Spleen (tissue), 7 donors: ENCODE results near the gene CYP19A1.

Experiments used
- CTCF ChIP-seq, 11 experiments: fragments of 200-600 bp in 7 of 11; fragments of 450-650 bp in 4 of 11; sonication (generic) in 4 of 11; IDR thresholded peaks in 8 of 11; conservative IDR thresholded peaks in 3 of 11; 1 replicate in 7 of 11; 2 replicates in 4 of 11; pipeline versions ENCODE4 v1.4.0 to v1.8.0; 2016 to 2021; ENCODE audit warnings: antibody characterized with exemption in 11 of 11, inconsistent platforms in 4 of 11, mild to moderate bottlenecking in 1 of 11
- POLR2A ChIP-seq, 3 donors: fragments of 450-650 bp; IDR thresholded peaks; one replicate each; pipeline ENCODE4 v1.5.1; 2017; ENCODE audit warnings: antibody characterized with exemption in 3 of 3, mild to moderate bottlenecking in 1 of 3
- POLR2AphosphoS5 ChIP-seq, 3 donors: sonication (generic); formaldehyde crosslinking; IDR thresholded peaks; one replicate each; pipeline ENCODE4 v1.5.1; 2017; ENCODE audit warnings: antibody characterized with exemption in 3 of 3
- donor health status: DM: no; HTN: no; CAD: no; lungs with moderate emphysema.
- donor health status: DM: no; HTN: no; CAD: no.
- donor health status: DM: no; HTN: no; CAD: no.

- no peak for TF ChIP-seq CTCF (IDR thresholded peaks at IDR 0.05 in 8 of 11, conservative IDR thresholded peaks at IDR 0.05 in 3 of 11)
- no peak for TF ChIP-seq POLR2A (IDR thresholded peaks at IDR 0.05)
- TF ChIP-seq POLR2AphosphoS5 (IDR thresholded peaks at IDR 0.05): no peak
Observed at GRCh38 chr15:51185213-51186159, 152.9 kb downstream of the CYP19A1 start.
